Mucosa of stomach (tissue), 1 donor: Measurements from ENCODE around the gene AGAP2.
"Not testable (repeated sequence)": the region's sequence is repeated elsewhere in the genome, so short reads cannot be mapped to it uniquely, and the experiment has no call there.

Source experiments
- H3K27me3 ChIP-seq: one replicate; pipeline ENCODE4 v1.7.0; 2013; ENCODE audit warnings: mild to moderate bottlenecking, low read length; ENCODE audit not compliant: control insufficient read depth, insufficient read depth
- H3K36me3 ChIP-seq: one replicate; pipeline ENCODE4 v1.7.0; 2013; ENCODE audit warnings: low read length; ENCODE audit not compliant: control insufficient read depth, insufficient read depth
- H3K4me1 ChIP-seq: one replicate; pipeline ENCODE4 v1.7.0; 2013; ENCODE audit warnings: mild to moderate bottlenecking, low read length; ENCODE audit not compliant: control insufficient read depth, insufficient read depth
- H3K4me3 ChIP-seq: one replicate; pipeline ENCODE4 v1.7.0; 2013; ENCODE audit warnings: low read length
- H3K9ac ChIP-seq: one replicate; pipeline ENCODE4 v1.7.0; 2013; ENCODE audit warnings: mild to moderate bottlenecking, low read length, moderate library complexity
- H3K9me3 ChIP-seq: one replicate; pipeline ENCODE4 v1.7.0; 2013; ENCODE audit warnings: mild to moderate bottlenecking, low read length, moderate library complexity; ENCODE audit not compliant: control insufficient read depth
- donor health status: Pancreatic carcinoma.

AGAP2 gene

GRCh38 chr12:57679697-57680096 is 58.8 kb downstream of the AGAP2 start:
- H3K27me3 ChIP-seq: no peaks in the 10 kb centered on the region
- no peaks in the 10 kb centered on the region for H3K36me3 ChIP-seq
- H3K9me3 ChIP-seq: no peaks in the 10 kb centered on the region
- no peak overlapping the region for H3K4me3 ChIP-seq
- no peak overlapping the region for H3K9ac ChIP-seq
- no peaks in the 10 kb centered on the region for H3K4me1 ChIP-seq

GRCh38 chr12:57677947-57678346 is 60.6 kb downstream of the AGAP2 start:
- not testable (repeated sequence) for H3K36me3 ChIP-seq, H3K27me3 ChIP-seq, H3K9me3 ChIP-seq, H3K4me3 ChIP-seq, H3K9ac ChIP-seq, H3K4me1 ChIP-seq

GRCh38 chr12:57674691-57675090 is 63.9 kb downstream of the AGAP2 start:
- no peaks in the 10 kb centered on the region for H3K4me1 ChIP-seq
- no peak overlapping the region for H3K9ac ChIP-seq
- no peaks in the 10 kb centered on the region for H3K27me3 ChIP-seq
- no peak overlapping the region for H3K4me3 ChIP-seq
- H3K9me3 ChIP-seq: no peaks in the 10 kb centered on the region
- no peaks in the 10 kb centered on the region for H3K36me3 ChIP-seq
